IPS-NIHi7 (cell line): ENCODE measurements around the gene USH1G.
A peak's percentile ranks its signal among the peaks of the same experiment; 100 is the strongest.
"Not testable (repeated sequence)": the region's sequence is repeated elsewhere in the genome, so short reads cannot be mapped to it uniquely, and the experiment has no call there.

Experiments used
- DNase-seq: peaks from one replicate; pipeline ENCODE4 v3.0.0; 2012; ENCODE audit warnings: mixed read lengths; ENCODE audit errors: extremely low spot score

The USH1G gene

GRCh38 chr17:74875155-74875976 lies 47.7 kb downstream of the USH1G start:
- no peak for DNase-seq

DNA sequence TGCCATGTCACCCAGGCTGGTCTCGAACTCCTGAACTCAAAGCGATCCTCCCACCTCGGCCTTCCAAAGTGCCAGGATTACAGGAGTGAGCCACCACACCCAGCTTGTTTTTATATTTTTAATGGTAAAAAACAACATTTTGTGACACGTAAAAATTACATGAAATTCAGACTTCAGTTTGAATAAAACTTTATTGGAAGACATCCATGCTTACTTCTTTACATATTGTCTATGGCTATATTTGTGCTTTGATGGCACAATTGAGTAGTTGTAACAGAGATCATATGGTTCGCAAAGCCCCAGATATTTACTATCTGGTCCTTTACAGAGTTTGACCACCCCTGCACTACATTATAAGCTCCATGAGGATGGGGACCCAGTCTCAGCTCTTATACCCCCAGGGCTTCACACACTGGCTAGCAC lies 48.4 kb downstream of the USH1G start:
- DNase-seq = no peak

DNA sequence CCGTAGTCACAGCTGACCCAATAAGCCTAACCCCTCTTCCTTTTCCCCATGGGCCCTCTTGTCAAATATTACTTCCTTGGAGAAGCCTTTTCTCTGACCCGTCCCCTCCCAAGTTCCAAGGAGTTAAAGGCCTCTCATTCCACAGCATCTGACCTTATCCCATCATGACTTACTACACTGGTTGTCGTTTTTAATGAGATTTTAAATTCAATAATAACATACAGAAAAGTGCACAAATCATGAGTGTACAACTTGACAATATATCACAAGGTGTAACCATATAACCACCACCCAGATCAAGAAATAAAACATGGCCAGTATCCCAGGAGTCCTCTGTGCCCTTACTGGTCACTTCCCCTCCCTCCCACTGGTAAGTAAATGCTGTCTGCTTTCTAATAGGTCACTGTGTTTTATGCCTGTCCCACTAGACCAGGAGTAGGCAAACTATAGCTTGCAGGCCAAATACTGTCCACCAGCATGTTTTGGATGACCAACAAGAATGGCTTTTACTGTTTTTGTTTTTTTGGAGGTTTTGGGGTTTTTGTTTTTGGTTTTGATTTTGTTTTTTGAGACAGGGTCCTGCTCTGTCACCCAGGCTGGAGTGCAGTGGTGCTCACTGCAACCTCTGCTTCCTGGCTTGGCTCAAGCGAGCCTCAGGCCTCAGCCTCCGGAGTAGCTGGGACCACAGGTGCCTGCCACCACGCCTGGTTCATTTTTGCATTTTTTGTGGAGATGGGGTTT lies 49.0 kb downstream of the USH1G start:
- DNase-seq = no peak

DNA sequence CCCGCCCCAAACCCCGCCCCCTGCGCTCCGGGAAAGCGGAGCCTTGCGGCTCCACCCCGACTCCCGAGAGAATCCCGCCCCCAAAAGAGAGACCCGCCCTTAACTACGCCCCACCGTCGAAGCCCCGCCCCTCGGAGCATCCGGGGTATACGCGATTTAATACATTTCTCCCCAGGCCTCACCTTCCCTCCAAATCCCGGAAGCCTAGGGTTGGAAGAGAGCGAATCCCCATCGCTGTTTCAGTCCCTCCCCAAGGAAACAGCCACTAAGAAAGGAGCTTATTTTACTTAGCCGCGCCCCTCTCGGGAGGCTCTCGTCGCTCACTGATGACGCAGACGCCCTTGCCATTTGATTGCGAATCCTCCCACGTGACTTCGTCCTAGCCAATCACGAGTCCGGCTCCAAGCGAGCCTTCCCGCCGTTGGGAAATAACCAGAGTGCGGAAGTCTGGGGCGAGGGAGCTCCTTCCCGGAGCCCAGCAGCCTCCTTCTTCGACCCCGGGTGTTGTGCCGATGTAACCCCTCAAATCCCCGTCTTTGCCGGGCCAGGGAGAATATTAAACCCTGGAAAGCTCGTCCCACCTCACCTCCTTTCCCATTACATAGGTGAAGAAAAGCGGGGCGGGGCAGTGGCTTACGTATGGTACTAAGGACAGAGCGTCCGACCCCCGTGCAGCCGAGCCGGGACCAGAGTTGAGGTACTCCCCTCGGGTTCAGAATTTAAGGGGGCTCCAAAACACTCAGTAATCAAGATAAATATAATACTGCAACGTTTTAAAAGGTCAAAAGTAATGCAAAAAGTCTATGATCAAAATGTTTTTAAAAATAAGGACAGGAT lies 49.8 kb downstream of the USH1G start:
- peak; percentile 100 for DNase-seq

DNA sequence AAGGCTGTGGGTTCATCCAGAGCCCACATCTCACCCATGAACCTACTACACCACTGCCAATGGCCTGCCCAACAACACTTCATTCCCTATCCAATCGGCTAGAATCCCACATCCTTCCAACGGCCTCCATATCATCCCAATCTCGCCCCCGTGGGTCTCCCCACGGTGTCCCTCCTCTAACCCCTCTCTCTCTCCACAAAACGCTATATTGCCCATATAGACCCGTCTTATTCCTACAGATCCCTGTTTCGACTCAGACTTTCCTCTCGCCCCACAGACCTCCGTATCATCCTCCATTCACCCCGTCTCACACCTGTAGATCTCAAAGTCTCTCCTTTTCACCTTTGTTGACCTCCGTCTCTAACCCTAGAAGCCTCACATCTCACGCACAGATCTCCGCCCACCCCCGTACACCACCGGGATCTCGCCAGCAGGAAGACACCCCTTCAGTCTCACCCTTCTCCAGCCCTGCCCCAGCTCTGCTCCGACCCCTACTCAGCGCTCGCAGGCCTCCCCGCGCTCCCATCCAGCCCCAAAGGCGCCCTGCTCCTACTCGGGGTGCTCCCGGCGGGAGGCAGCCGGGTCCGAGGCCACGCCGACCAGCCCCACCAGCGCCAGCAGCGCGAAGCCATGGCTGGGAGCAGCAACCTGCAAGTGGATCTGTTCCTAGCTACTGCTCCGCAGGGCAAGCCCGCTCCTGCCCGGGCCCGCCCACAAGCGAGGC lies 50.6 kb downstream of the USH1G start, which contains the start of gene FDXR:
FDXR (minus strand) TSS at position 682 of the 724 bp plus-strand sequence; CDS start at position 632, 50 bp downstream.
- no peak for DNase-seq

GRCh38 chr17:74871356-74872076 lies 51.5 kb downstream of the USH1G start:
- DNase-seq = no peak

GRCh38 chr17:74870512-74870911 lies 52.5 kb downstream of the USH1G start:
- DNase-seq = no peak

DNA sequence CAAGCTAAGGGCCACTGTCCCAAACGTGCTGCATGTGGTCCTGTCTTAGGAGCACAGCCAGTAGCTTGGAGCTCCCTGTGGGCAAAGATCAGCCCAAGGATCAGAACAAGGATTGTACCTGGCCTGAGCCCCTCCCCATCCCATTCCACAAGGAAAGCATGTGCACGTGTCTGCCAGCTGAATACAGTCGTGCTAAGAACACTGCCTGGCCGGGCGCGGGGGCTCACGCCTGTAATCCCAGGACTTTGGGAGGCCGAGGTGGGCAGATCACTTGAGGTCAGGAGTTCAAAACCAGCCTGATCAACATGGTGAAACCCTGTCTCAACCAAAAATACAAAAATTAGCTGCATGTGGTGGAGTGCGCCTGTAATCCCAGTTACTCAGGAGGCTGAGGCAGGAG lies 53.0 kb downstream of the USH1G start:
- not testable (repeated sequence) for DNase-seq

DNA sequence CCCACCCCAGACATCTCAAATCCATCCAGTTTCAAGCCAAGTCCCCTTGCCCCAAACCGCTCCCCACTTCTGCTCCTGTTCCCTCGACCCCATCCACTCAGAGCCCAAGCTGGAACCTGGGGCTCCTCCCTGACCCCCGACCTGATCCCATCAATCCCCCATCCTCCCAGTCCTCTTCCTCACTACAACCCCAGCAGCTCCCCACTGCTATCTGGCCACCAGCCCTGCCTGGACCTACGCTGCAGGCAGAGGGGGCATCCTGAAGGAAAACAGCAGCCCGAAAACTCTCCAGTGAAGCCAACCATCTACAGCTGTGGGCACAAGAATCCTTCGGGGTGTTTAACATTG lies 54.2 kb downstream of the USH1G start:
- DNase-seq = no peak

DNA sequence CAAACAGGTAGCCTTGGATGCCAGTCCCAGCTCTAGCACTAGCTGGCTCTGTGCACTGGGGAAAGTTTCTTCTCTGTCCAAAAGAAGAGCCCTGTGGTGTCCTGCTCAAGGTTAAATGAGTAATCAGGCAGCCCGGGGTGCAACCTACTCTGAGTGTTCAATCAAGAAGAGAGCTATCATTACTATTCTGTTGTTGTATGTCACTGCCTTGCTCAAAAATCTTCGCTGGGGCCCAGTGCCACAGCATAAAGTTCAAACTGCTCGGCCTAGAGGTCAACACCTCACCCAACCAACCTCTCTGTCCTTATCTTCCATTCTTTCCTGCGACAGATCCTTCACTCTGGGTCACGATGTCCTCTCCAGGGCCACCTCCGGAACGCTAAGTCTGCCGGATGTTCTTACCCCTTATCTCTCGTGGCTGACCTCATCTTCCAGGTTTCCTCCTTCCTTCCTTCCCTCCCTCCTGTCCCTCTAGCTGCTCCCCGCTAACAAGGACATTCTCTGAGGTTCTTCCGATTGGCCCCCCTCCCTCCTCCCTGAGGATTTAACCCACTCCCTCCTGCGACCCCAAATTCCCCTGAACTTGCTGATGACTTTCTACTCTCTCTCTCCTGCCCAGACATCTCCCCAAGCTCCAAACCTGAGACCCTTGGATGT lies 54.7 kb downstream of the USH1G start:
- no peak for DNase-seq

GRCh38 chr17:74866198-74866835 lies 56.7 kb downstream of the USH1G start:
- no peak for DNase-seq
